Spleen (tissue), 11 donors: Measurements from ENCODE around the gene CROCC. TPM values are rescaled to one million over a fixed set of nuclear protein-coding genes. Genes with fewer than 3 reads are reported as not detected.

Experiments used
- DNase-seq: peaks from one replicate; pipeline ENCODE4 v3.0.0-alpha.2; 2020
- H3K27ac ChIP-seq, 8 donors: fragments of 200-600 bp; sonication (generic) in 7 of 8; 1 replicate in 4 of 8; 2 replicates in 4 of 8; pipeline versions ENCODE4 v1.5.0 to v1.8.0; 2016 to 2021; ENCODE audit warnings: inconsistent platforms in 4 of 8, mild to moderate bottlenecking in 4 of 8, moderate library complexity in 1 of 8
- H3K27me3 ChIP-seq, 7 donors: fragments of 200-600 bp; sonication (generic) in 6 of 7; replicated peaks in 1 of 7; 1 replicate in 4 of 7; 2 replicates in 3 of 7; pipeline versions ENCODE4 v1.5.0 to v1.8.0; 2016 to 2021; ENCODE audit warnings: inconsistent platforms in 3 of 7, mild to moderate bottlenecking in 1 of 7
- H3K36me3 ChIP-seq, 6 donors: fragments of 200-600 bp; sonication (generic) in 5 of 6; 1 replicate in 4 of 6; 2 replicates in 2 of 6; pipeline versions ENCODE4 v1.5.0 to v1.8.0; 2016 to 2021; ENCODE audit warnings: inconsistent platforms in 2 of 6
- H3K4me1 ChIP-seq, 6 donors: fragments of 200-600 bp; sonication (generic) in 5 of 6; 1 replicate in 3 of 6; 2 replicates in 3 of 6; pipeline versions ENCODE4 v1.5.0 to v1.8.0; 2016 to 2021; ENCODE audit warnings: inconsistent platforms in 3 of 6
- H3K4me3 ChIP-seq, 8 donors: fragments of 200-600 bp; sonication (generic) in 7 of 8; 1 replicate in 4 of 8; 2 replicates in 4 of 8; pipeline versions ENCODE4 v1.5.0 to v1.8.0; 2016 to 2021; ENCODE audit warnings: inconsistent platforms in 4 of 8, mild to moderate bottlenecking in 4 of 8, moderate library complexity in 2 of 8
- H3K9me3 ChIP-seq, 8 donors: fragments of 200-600 bp; sonication (generic) in 7 of 8; 1 replicate in 4 of 8; 2 replicates in 4 of 8; pipeline versions ENCODE4 v1.5.0 to v1.8.0; 2016 to 2021; ENCODE audit warnings: inconsistent platforms in 4 of 8
- CTCF ChIP-seq, 11 experiments: fragments of 200-600 bp in 7 of 11; fragments of 450-650 bp in 4 of 11; sonication (generic) in 4 of 11; IDR thresholded peaks in 8 of 11; conservative IDR thresholded peaks in 3 of 11; 1 replicate in 7 of 11; 2 replicates in 4 of 11; pipeline versions ENCODE4 v1.4.0 to v1.8.0; 2016 to 2021; ENCODE audit warnings: antibody characterized with exemption in 11 of 11, inconsistent platforms in 4 of 11, mild to moderate bottlenecking in 1 of 11
- POLR2A ChIP-seq, 3 donors: fragments of 450-650 bp; IDR thresholded peaks; one replicate each; pipeline ENCODE4 v1.5.1; 2017; ENCODE audit warnings: antibody characterized with exemption in 3 of 3, mild to moderate bottlenecking in 1 of 3
- POLR2AphosphoS5 ChIP-seq, 3 donors: sonication (generic); formaldehyde crosslinking; IDR thresholded peaks; one replicate each; pipeline ENCODE4 v1.5.1; 2017; ENCODE audit warnings: antibody characterized with exemption in 3 of 3
- WGBS, 5 donors: extraction: QIAGEN DNeasy Blood & Tissue Kit in 3 of 5; methylation state at CpG; one replicate each; pipeline versions ENCODE4 v1.1.5 to v1.1.7; 2013 to 2018; 5-methylcytosine and 5-hydroxymethylcytosine counted together
- intact Hi-C: fragments of 100-400 bp; cut with DNase I; formaldehyde crosslinking; loops from one replicate; pipeline ENCODE4 v1.15.0; 2023; ENCODE audit warnings: low total_unique reads
- polyA plus RNA-seq, 3 donors: library from polyadenylated mRNA; stranded (reverse); fragments of 200-250 nt; gene quantifications; one replicate each; pipeline ENCODE4 v1.2.1, GENCODE V29; 2013
- total RNA-seq, 7 donors: library from RNA; depleted of rRNA in 3 of 7; stranded (reverse); fragments of >200 nt in 3 of 7; fragmentation: NEBNext Ultra II Directional in 4 of 7; extraction: Animal tissue kit (Norgen Biotek cat#: 25700) in 4 of 7; gene quantifications; one replicate each; pipeline versions ENCODE4 v1.1.0 to v1.2.1, GENCODE V29; 2016 to 2021
- donor health status: healthy with polysubstance abuse.
- donor health status: DM: no; HTN: no; CAD: no; lungs with moderate emphysema.
- donor health status: DM: no; HTN: no; CAD: no.
- donor health status: Bipolar disorder and iron deficiency.
- donor health status: healthy.
- donor health status: DM: no; HTN: no; CAD: no.
- donor health status: DM: yes; HTN: yes; CAD: no.

The CROCC gene
- total and polyA plus RNA-seq, 10 donors: 14.5 to 55.4 (median 30.7) TPM

- Histone ChIP-seq H3K27me3 (no peaks in the 10 kb centered on the region), H3K36me3 (peaks cover 0 to 14% (median 13%) of the 10 kb centered on the region in 6 donors), H3K27ac (peak overlapping the region in 2 of 8 donors; percentile 34 to 38), H3K4me3 (no peak overlapping the region), H3K4me1 (peaks cover 24 to 79% (median 59%) of the 10 kb centered on the region in 6 donors), H3K9me3 (no peaks in the 10 kb centered on the region)
- TF ChIP-seq POLR2AphosphoS5 (IDR thresholded peaks at IDR 0.05) (peak in 2 of 3 donors; percentile 7 to 10), CTCF (IDR thresholded peaks at IDR 0.05 in 8 of 11, conservative IDR thresholded peaks at IDR 0.05 in 3 of 11) (no peak)
- peak; percentile 78 for DNase-seq
- intact Hi-C loops: no loop called here
- 29 to 43% (median 37%) methylated on average over 13 of the region's 13 CpGs for WGBS, 5 donors
Observed at GRCh38 chr1:17013491-17014320, 92.0 kb downstream of the CROCC start.

- Histone ChIP-seq H3K4me1 (peaks cover 17 to 74% (median 50%) of the 10 kb centered on the region in 6 donors), H3K27me3 (no peaks in the 10 kb centered on the region), H3K27ac (peak overlapping the region in 2 of 8 donors; percentile 28 to 50), H3K36me3 (peaks cover 0 to 27% (median 25%) of the 10 kb centered on the region in 6 donors), H3K9me3 (no peaks in the 10 kb centered on the region), H3K4me3 (no peak overlapping the region)
- 68 to 89% (median 85%) methylated on average over 10 of the region's 10 CpGs for WGBS, 5 donors
- TF ChIP-seq POLR2A (IDR thresholded peaks at IDR 0.05) (no peak), CTCF (IDR thresholded peaks at IDR 0.05 in 8 of 11, conservative IDR thresholded peaks at IDR 0.05 in 3 of 11) (no peak), POLR2AphosphoS5 (IDR thresholded peaks at IDR 0.05) (no peak)
- intact Hi-C loops: no loop called here
- peak; percentile 22 for DNase-seq
Observed at GRCh38 chr1:17014671-17015567, 93.2 kb downstream of the CROCC start.

GRCh38 chr1:17016317-17016661 is 94.6 kb downstream of the CROCC start:
- WGBS, 5 donors: 78 to 89% (median 84%) methylated on average over 5 of the region's 5 CpGs
- Histone ChIP-seq H3K27ac (peak overlapping the region in 2 of 8 donors; percentile 11 to 51), H3K36me3 (peaks cover 0 to 40% (median 39%) of the 10 kb centered on the region in 6 donors), H3K9me3 (no peaks in the 10 kb centered on the region), H3K4me1 (peaks cover 6 to 60% (median 37%) of the 10 kb centered on the region in 6 donors), H3K27me3 (no peaks in the 10 kb centered on the region), H3K4me3 (no peak overlapping the region)
- no peak for DNase-seq
- intact Hi-C loops: no loop called here
- TF ChIP-seq POLR2A (IDR thresholded peaks at IDR 0.05): no peak
- no peak for TF ChIP-seq CTCF (IDR thresholded peaks at IDR 0.05 in 8 of 11, conservative IDR thresholded peaks at IDR 0.05 in 3 of 11)
- no peak for TF ChIP-seq POLR2AphosphoS5 (IDR thresholded peaks at IDR 0.05)
